ENCODE results near the gene LIPC. TPM values are rescaled to one million over a fixed set of nuclear protein-coding genes. Genes with fewer than 3 reads are reported as not detected.
A peak's percentile ranks its signal among the peaks of the same experiment; 100 is the strongest.

LIPC gene
- total and polyA plus RNA-seq, 8 donors = 0.11 to 1.0 (median 0.60) TPM

GRCh38 chr15:58427987-58428386, 3.8 kb upstream of the LIPC start:
- Histone ChIP-seq H3K4me3 (no peak overlapping the region), H3K27me3 (no peaks in the 10 kb centered on the region), H3K4me1 (no peaks in the 10 kb centered on the region), H3K27ac (no peak overlapping the region), H3K9me3 (no peaks in the 10 kb centered on the region), H3K36me3 (no peaks in the 10 kb centered on the region)
- intact Hi-C loops (cut with DNase I) = no loop called here
- no peak for DNase-seq
- TF ChIP-seq CTCF (IDR thresholded peaks at IDR 0.05) = no peak
- ATAC-seq = no peak

DNA sequence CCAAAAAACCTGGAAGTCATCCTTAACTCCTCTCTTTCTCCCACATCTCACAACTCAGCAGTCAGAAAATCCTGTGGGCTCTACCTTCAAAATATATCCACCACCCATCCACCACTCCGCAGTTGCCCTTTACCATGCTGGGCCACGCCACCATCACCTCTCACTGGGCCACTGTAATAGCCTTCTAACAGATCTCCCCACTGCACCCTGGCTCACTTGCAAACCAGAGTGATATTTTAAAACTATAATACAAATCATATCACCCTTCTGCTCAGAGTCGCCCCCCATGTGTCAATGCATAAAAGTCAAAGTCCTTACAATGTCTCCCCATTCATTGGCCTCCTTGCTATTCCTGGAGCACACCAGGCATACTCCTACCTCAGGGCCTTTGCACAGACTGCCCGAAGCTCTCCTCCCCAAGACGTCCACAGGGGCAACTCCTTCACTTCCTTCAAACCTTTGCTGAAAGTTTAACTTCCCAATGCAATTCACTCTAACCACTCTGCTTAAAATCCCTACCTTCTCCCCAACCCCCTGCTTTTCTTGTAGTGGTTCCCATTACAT, 1.5 kb upstream of the LIPC start:
- ATAC-seq = no peak
- intact Hi-C loops (cut with DNase I) = no loop called here
- H3K27me3 ChIP-seq = no peaks in the 10 kb centered on the region

GRCh38 chr15:58432401-58432800, 610 bp downstream of the LIPC start:
- no peaks in the 10 kb centered on the region for H3K9me3 ChIP-seq
- DNase-seq (peak in 1 of 4 donors; percentile 28), ATAC-seq (peak; percentile 69)
- H3K4me3 ChIP-seq = no peak overlapping the region
- no peaks in the 10 kb centered on the region for H3K4me1 ChIP-seq
- intact Hi-C loops (cut with DNase I) = no loop called here
- no peak overlapping the region for H3K27ac ChIP-seq
- no peak for TF ChIP-seq CTCF (IDR thresholded peaks at IDR 0.05)
- H3K36me3 ChIP-seq = no peaks in the 10 kb centered on the region
- no peaks in the 10 kb centered on the region for H3K27me3 ChIP-seq

More for the DNA sequence above, 1.5 kb upstream of the LIPC start:
- DNase-seq = no peak
- no peak overlapping the region for H3K4me3 ChIP-seq
- H3K4me1 ChIP-seq = no peaks in the 10 kb centered on the region
- H3K27ac ChIP-seq = no peak overlapping the region
- no peaks in the 10 kb centered on the region for H3K9me3 ChIP-seq
- no peak for TF ChIP-seq CTCF (IDR thresholded peaks at IDR 0.05)
- H3K36me3 ChIP-seq = no peaks in the 10 kb centered on the region

- ATAC-seq (no peak), DNase-seq (no peak)
- Histone ChIP-seq H3K4me3 (no peak overlapping the region), H3K27me3 (no peaks in the 10 kb centered on the region), H3K9me3 (no peaks in the 10 kb centered on the region), H3K4me1 (peaks cover 0 to 3% of the 10 kb centered on the region in 2 donors), H3K36me3 (no peaks in the 10 kb centered on the region), H3K27ac (no peak overlapping the region)
- intact Hi-C loops (cut with DNase I) = no loop called here
- no peak for TF ChIP-seq CTCF (IDR thresholded peaks at IDR 0.05)
Measured at GRCh38 chr15:58433597-58434333, 2.0 kb downstream of the LIPC start.

DNA sequence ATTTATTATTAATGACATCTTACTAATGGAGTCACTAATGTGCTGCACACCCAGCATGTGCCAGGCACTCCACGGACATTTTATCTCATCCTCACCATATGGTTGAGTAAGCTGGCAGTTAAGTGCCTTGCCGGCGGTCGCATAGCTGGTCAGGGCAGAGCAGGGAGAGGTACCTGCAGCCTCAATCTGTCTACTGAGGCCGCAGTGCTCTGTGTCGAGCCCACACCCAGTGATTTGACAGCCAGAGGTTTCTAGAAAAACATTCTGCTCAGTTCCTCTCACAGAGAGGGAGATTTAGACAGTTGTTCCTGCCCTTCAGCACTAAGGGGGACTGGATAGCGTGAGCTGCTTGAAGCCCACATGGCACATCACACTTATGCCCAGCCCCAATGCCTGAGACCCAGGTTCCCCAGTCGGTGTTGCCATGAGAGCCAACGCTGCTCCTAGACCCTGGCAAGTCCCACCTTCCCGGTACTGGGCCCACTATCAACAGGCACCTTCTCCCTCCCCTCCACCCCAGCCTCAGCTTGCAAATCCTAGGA, 2.6 kb downstream of the LIPC start:
- Histone ChIP-seq H3K27me3 (no peaks in the 10 kb centered on the region), H3K9me3 (no peaks in the 10 kb centered on the region), H3K36me3 (no peaks in the 10 kb centered on the region), H3K4me1 (peaks cover 0 to 9% of the 10 kb centered on the region in 2 donors), H3K4me3 (no peak overlapping the region), H3K27ac (no peak overlapping the region)
- intact Hi-C loops (cut with DNase I) = no loop called here
- ATAC-seq (no peak), DNase-seq (no peak)
- TF ChIP-seq CTCF (IDR thresholded peaks at IDR 0.05) = no peak

Data from left lung (tissue), 10 donors.